ENCODE data around the gene ADAMTS12.

GRCh38 chr5:33929925-33930690 is 38.3 kb upstream of the ADAMTS12 start:
- no peak for TF ChIP-seq TAF1 (IDR thresholded peaks at IDR 0.05; ENCODE audit: borderline replicate concordance, insufficient read depth, low read length)
- no peak for TF ChIP-seq FOXP2 (optimal IDR thresholded peaks at IDR 0.05; ENCODE audit: borderline replicate concordance, extremely low read depth, extremely low read length, insufficient read depth)

Measured in PFSK-1 (cell line).